OCI-LY7 (cell line): ENCODE data around the gene YJU2. TPM values are rescaled to one million over a fixed set of nuclear protein-coding genes. Genes with fewer than 3 reads are reported as not detected.
A peak's percentile ranks its signal among the peaks of the same experiment; 100 is the strongest.

Experiments used
- BruUV-seq: library from RNA; stranded (reverse); fragments of 400-500 nt; replicated peaks from 2 replicates; lab custom pipeline; 2021; lab: Mats Ljungman, UMichigan
- CTCF ChIA-PET: fragments of 300-600 bp; sonication (Branson Sonifier 250); formaldehyde crosslinking; loops from one replicate; lab custom pipeline; 2022; ENCODE audit warnings: antibody characterized with exemption; ENCODE audit not compliant: unreplicated experiment; lab: Charles Lee
- POLR2A ChIA-PET: fragments of 300-600 bp; sonication (Branson Sonifier 250); formaldehyde crosslinking; loops from one replicate; lab custom pipeline; 2022; ENCODE audit warnings: antibody characterized with exemption; lab: Charles Lee
- DNase-seq: peaks from one replicate; pipeline ENCODE4 v3.0.0-alpha.2; 2015; ENCODE audit warnings: low spot score
- H2AFZ ChIP-seq: fragments of 200-600 bp; sonication (generic), shearing (Covaris generic); 2 replicates; pipeline ENCODE4 v1.6.1; 2014; ENCODE audit warnings: mild to moderate bottlenecking, antibody characterized with exemption, low read length, moderate library complexity
- H3K27ac ChIP-seq: fragments of 200-600 bp; sonication (generic); 2 replicates; pipeline ENCODE4 v1.5.1; 2014; ENCODE audit warnings: mixed run types, low read depth, mild to moderate bottlenecking, moderate library complexity, low read length, inconsistent platforms; ENCODE audit not compliant: poor library complexity, severe bottlenecking
- H3K36me3 ChIP-seq: fragments of 200-600 bp; sonication (generic); 2 replicates; pipeline ENCODE4 v1.6.1; 2014; ENCODE audit warnings: mild to moderate bottlenecking, antibody characterized with exemption, low read length, moderate library complexity, mixed read lengths; ENCODE audit not compliant: insufficient read depth
- H3K4me1 ChIP-seq: fragments of 200-600 bp; sonication (generic); 2 replicates; pipeline ENCODE4 v1.5.1; 2014; ENCODE audit warnings: mild to moderate bottlenecking, low read length; ENCODE audit not compliant: insufficient read depth, poor library complexity, severe bottlenecking
- H3K4me2 ChIP-seq: fragments of 200-600 bp; sonication (generic); 2 replicates; pipeline ENCODE4 v1.6.1; 2014; ENCODE audit warnings: mild to moderate bottlenecking, low read length
- H3K4me3 ChIP-seq: fragments of 200-600 bp; sonication (generic); 2 replicates; pipeline ENCODE4 v1.5.1; 2014; ENCODE audit warnings: mild to moderate bottlenecking, low read depth, low read length; ENCODE audit not compliant: poor library complexity, severe bottlenecking
- H3K79me2 ChIP-seq: fragments of 200-600 bp; sonication (generic); 2 replicates; pipeline ENCODE4 v1.6.1; 2016; ENCODE audit warnings: low read depth, mild to moderate bottlenecking, low read length, moderate library complexity, mixed read lengths; ENCODE audit not compliant: insufficient read depth
- H3K9me2 ChIP-seq: fragments of 200-600 bp; sonication (generic); 2 replicates; pipeline ENCODE4 v1.6.1; 2016; ENCODE audit warnings: mild to moderate bottlenecking, low read length, mixed read lengths; ENCODE audit not compliant: insufficient read depth
- H3K9me3 ChIP-seq: fragments of 200-600 bp; sonication (generic); 2 replicates; pipeline ENCODE4 v1.6.1; 2014; ENCODE audit warnings: mild to moderate bottlenecking, mixed run types, low read length, mixed read lengths
- H4K20me1 ChIP-seq: fragments of 200-600 bp; sonication (generic); 2 replicates; pipeline ENCODE4 v1.6.1; 2014; ENCODE audit warnings: mild to moderate bottlenecking, antibody characterized with exemption, low read length, moderate library complexity, mixed read lengths; ENCODE audit not compliant: insufficient read depth
- EZH2phosphoT487 ChIP-seq: fragments of 200-600 bp; sonication (generic); IDR thresholded peaks from 2 replicates; pipeline ENCODE4 v1.6.1; 2018; ENCODE audit warnings: low read depth, borderline replicate concordance, mild to moderate bottlenecking, mixed run types, antibody characterized with exemption, low read length, moderate library complexity, mixed read lengths
- intact Hi-C: fragments of 100-400 bp; cut with micrococcal nuclease; formaldehyde crosslinking; loops from one replicate; pipeline ENCODE4 v1.10.0; 2022; ENCODE audit not compliant: unreplicated experiment
- total RNA-seq, 2 experiments: library from RNA; depleted of rRNA in 1 of 2; stranded (reverse); fragments of >200 nt in 1 of 2; shearing (Covaris generic) in 1 of 2; gene quantifications; 2 replicates each; pipeline ENCODE4 v1.2.3, GENCODE V29; 2014 to 2022
- TF ChIP-seq, protein P1 (sequence below): fragments of 200-600 bp; sonication (generic); conservative IDR thresholded peaks from 2 replicates; pipeline ENCODE4 v1.5.1; 2014; ENCODE audit warnings: mild to moderate bottlenecking, antibody characterized with exemption, low read length, moderate library complexity, mixed read lengths

The YJU2 gene
- total RNA-seq, 2 experiments from 2014 or later = 35.0 to 38.2 TPM

- no peaks in the 10 kb centered on the region for H3K79me2 ChIP-seq
- peak; percentile 75 for DNase-seq
- H3K4me2 ChIP-seq = no peak overlapping the region
- H3K9me3 ChIP-seq = no peaks in the 10 kb centered on the region
- H3K4me3 ChIP-seq = no peak overlapping the region
- ChIA-PET POLR2A (interaction anchor here (0.7 to 1.5 kb wide), 4 partner anchors 20 to 259 kb away, joined by 3 to 4 read pairs (median 3); partner anchors contain the start of genes MPND and YJU2), CTCF (interaction anchor here (0.6 to 1.2 kb wide), 4 partner anchors 28 to 1255 kb away, joined by 5 to 10 read pairs (median 8); partner anchors contain the start of gene MPND)
- TF ChIP-seq, protein P1, sequence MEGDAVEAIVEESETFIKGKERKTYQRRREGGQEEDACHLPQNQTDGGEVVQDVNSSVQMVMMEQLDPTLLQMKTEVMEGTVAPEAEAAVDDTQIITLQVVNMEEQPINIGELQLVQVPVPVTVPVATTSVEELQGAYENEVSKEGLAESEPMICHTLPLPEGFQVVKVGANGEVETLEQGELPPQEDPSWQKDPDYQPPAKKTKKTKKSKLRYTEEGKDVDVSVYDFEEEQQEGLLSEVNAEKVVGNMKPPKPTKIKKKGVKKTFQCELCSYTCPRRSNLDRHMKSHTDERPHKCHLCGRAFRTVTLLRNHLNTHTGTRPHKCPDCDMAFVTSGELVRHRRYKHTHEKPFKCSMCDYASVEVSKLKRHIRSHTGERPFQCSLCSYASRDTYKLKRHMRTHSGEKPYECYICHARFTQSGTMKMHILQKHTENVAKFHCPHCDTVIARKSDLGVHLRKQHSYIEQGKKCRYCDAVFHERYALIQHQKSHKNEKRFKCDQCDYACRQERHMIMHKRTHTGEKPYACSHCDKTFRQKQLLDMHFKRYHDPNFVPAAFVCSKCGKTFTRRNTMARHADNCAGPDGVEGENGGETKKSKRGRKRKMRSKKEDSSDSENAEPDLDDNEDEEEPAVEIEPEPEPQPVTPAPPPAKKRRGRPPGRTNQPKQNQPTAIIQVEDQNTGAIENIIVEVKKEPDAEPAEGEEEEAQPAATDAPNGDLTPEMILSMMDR = peak; percentile 78
- no peak for TF ChIP-seq EZH2phosphoT487
- no TSS peak for BruUV-seq
- no peak overlapping the region for H3K27ac ChIP-seq
- H3K4me1 ChIP-seq = no peaks in the 10 kb centered on the region
- intact Hi-C loops = loop anchor here (1.0 kb wide), 1 partner anchor 85 kb away; no protein-coding TSS in a partner anchor
- no peaks in the 10 kb centered on the region for H4K20me1 ChIP-seq
- no peak overlapping the region for H2AFZ ChIP-seq
- peaks cover 77% of the 10 kb centered on the region for H3K36me3 ChIP-seq
- H3K9me2 ChIP-seq = no peaks in the 10 kb centered on the region
Observed at GRCh38 chr19:4267101-4267900, 20.4 kb downstream of the YJU2 start.

DNA sequence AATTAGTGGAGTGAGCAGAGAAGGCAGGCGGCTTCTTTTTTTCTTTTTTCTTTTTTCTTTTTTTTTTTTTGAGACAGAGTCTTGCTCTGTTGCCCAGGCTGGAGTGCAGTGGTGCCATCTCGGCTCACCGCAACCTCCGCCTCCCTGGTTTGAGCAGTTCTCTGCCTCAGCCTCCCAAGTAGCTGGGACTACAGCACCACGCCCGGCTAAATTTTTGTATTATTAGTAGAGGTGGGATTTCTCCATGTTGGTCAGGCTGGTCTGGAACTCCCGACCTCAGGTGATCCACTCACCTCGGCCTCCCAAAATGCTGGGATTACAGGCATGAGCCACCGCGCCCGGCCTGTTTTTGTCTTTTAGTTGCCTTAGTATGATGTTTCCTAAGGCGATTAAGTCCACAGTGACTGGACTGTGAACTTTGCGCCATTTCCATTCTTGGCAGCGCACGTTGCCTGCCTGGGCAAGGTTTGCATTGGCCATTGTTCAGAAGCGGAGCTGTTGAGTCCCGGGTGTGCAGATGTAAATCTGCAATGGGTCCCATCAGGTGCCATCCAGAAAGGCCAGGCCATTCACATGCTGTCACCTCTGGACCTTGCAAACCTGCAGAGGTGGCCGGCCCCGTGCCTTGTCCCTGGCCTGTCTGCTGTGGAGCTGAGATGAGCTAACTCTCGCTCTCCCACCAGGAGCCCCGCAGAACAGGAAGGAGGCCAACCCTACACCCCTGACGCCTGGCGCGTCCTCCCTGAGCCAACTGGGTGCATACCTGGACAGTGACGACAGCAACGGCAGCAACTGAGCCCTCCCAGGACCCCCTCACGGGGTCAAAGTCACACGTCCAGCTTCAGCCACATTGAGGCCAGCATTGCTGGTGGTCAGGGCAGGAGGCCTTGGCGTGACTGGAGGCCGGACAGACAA, 21.3 kb downstream of the YJU2 start:
- TSS peak; percentile 46 for BruUV-seq

More for the DNA sequence above, 21.3 kb downstream of the YJU2 start:
- ChIA-PET POLR2A (no interaction called here), CTCF (interaction anchor here (0.6 to 0.7 kb wide), 4 partner anchors 28 to 1256 kb away, joined by 3 to 10 read pairs (median 6); partner anchors contain the start of gene MPND)
- H3K27ac ChIP-seq = no peak overlapping the region
- DNase-seq = no peak
- H3K36me3 ChIP-seq = peaks cover 69% of the 10 kb centered on the region
- no peaks in the 10 kb centered on the region for H3K9me3 ChIP-seq
- no peaks in the 10 kb centered on the region for H4K20me1 ChIP-seq
- no peaks in the 10 kb centered on the region for H3K79me2 ChIP-seq
- intact Hi-C loops = loop anchor here (1.0 kb wide), 1 partner anchor 84 kb away; no protein-coding TSS in a partner anchor
- no peak overlapping the region for H2AFZ ChIP-seq
- H3K4me1 ChIP-seq = no peaks in the 10 kb centered on the region
- H3K4me3 ChIP-seq = no peak overlapping the region
- no peak overlapping the region for H3K4me2 ChIP-seq
- no peaks in the 10 kb centered on the region for H3K9me2 ChIP-seq
- TF ChIP-seq, protein P1 = peak; percentile 1; the same call in 1 of the 2 replicates
- no peak for TF ChIP-seq EZH2phosphoT487
